Myocyte (in vitro differentiated cells): ENCODE data around the gene AKT3. TPM values are rescaled to one million over a fixed set of nuclear protein-coding genes. Genes with fewer than 3 reads are reported as not detected.
"Not testable (repeated sequence)": the region's sequence is repeated elsewhere in the genome, so short reads cannot be mapped to it uniquely, and the experiment has no call there.

Source experiments
- DNase-seq: peaks from one replicate; pipeline ENCODE4 v3.0.0-alpha.2; 2012; ENCODE audit warnings: low read depth
- total RNA-seq: library from RNA; depleted of rRNA; stranded (reverse); fragments of >200 nt; gene quantifications from 2 replicates; pipeline ENCODE4 v1.2.3, GENCODE V29; 2014

Gene AKT3
- total RNA-seq, 1 donor from 2014 or later, result 9.4 TPM

GRCh38 chr1:243786531-243786930 lies 63.5 kb downstream of the AKT3 start:
- DNase-seq, result no peak

- no peak for DNase-seq
Measured at GRCh38 chr1:243784506-243784905, 65.5 kb downstream of the AKT3 start.

- no peak for DNase-seq
Measured at GRCh38 chr1:243783714-243784113, 66.3 kb downstream of the AKT3 start.

GRCh38 chr1:243772361-243773050 lies 77.5 kb downstream of the AKT3 start:
- not testable (repeated sequence) for DNase-seq

GRCh38 chr1:243770860-243771259 lies 79.2 kb downstream of the AKT3 start:
- DNase-seq, result no peak

- no peak for DNase-seq
Measured at GRCh38 chr1:243765676-243766075, 84.4 kb downstream of the AKT3 start.

- no peak for DNase-seq
Measured at GRCh38 chr1:243763806-243764205, 86.2 kb downstream of the AKT3 start.

- no peak for DNase-seq
Measured at GRCh38 chr1:243758647-243759046, 91.4 kb downstream of the AKT3 start.

GRCh38 chr1:243756529-243756928 lies 93.5 kb downstream of the AKT3 start:
- DNase-seq, result no peak

- no peak for DNase-seq
Measured at GRCh38 chr1:243754348-243754747, 95.7 kb downstream of the AKT3 start.

GRCh38 chr1:243751506-243751905 lies 98.5 kb downstream of the AKT3 start:
- no peak for DNase-seq

- peak; percentile 69 for DNase-seq
Measured at GRCh38 chr1:243748706-243749283, 101.2 kb downstream of the AKT3 start.

- no peak for DNase-seq
Measured at GRCh38 chr1:243748227-243748626, 101.8 kb downstream of the AKT3 start.

- no peak for DNase-seq
Measured at GRCh38 chr1:243746751-243747150, 103.3 kb downstream of the AKT3 start.

GRCh38 chr1:243745356-243745755 lies 104.7 kb downstream of the AKT3 start:
- no peak for DNase-seq

- no peak for DNase-seq
Measured at GRCh38 chr1:243742819-243743218, 107.2 kb downstream of the AKT3 start.

GRCh38 chr1:243740255-243740999 lies 109.6 kb downstream of the AKT3 start:
- no peak for DNase-seq

- no peak for DNase-seq
Measured at GRCh38 chr1:243739335-243740003, 110.6 kb downstream of the AKT3 start.

- DNase-seq, result no peak
Measured at GRCh38 chr1:243738020-243738419, 112.0 kb downstream of the AKT3 start.

- DNase-seq, result no peak
Measured at GRCh38 chr1:243735457-243735856, 114.6 kb downstream of the AKT3 start.

GRCh38 chr1:243734308-243734695 lies 115.7 kb downstream of the AKT3 start:
- DNase-seq, result no peak
